ENCODE measurements around the gene FBXL16.

Gene FBXL16

DNA sequence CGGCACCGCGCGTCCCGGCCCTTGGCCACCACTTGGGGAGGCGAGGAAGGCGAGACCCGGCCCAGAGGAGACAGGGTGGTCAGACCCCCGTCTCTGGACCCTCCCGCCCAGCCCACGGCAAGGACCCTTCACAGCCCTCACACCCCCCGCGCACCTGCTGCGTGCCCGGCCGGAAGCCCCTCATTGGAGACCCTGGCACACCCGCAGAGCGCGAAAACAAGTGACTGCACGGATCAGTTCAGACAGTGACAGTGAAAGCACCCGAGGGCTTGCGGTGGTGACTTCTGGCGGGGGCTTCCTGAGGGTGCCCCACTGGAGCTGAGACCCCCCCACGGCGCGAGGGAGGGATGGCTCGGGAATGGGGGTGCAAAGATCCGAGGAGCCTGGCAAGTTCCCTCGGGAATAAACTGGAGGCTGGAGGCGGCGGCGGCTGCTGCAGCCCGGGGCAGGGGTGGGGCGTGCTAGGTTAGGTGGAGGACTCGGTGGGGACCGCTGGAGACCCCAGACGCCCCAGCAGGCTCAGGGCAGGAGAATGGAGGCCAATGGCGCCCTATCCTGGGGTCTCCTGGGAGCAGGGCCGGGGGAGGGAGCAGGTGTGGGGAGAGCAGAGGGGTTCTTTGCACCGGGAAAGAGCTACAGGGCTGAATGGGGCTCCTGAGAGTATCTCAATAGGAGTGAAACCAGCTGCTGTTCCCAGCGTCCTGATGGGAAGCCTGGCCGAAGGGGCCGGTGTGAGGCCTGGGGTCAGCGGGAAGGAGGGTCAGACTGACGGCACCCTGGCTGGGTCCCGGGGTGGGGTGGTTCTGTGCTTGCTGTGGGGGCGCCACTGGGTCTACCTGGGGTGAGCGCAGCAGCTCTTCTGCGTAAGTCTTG is 824 bp upstream of the FBXL16 start:
- Histone ChIP-seq H3K27me3 (ENCODE audit: insufficient read depth, low read length) (no peaks in the 10 kb centered on the region), H3K4me1 (ENCODE audit: insufficient read depth, low read length) (peaks cover 59% of the 10 kb centered on the region), H3K4me3 (ENCODE audit: low read length) (peak overlapping the region; percentile 33)

GRCh38 chr16:704552-705380 is 835 bp downstream of the FBXL16 start:
- Histone ChIP-seq H3K4me1 (ENCODE audit: insufficient read depth, low read length) (peaks cover 52% of the 10 kb centered on the region), H3K9me3 (ENCODE audit: low read length) (no peaks in the 10 kb centered on the region), H3K36me3 (ENCODE audit: insufficient read depth, low read length) (no peaks in the 10 kb centered on the region), H3K27me3 (ENCODE audit: insufficient read depth, low read length) (no peaks in the 10 kb centered on the region), H3K4me3 (ENCODE audit: low read length) (peak overlapping the region; percentile 59), H2AFZ (ENCODE audit: low read depth, low read length) (no peak overlapping the region)

More for the DNA sequence above, 824 bp upstream of the FBXL16 start:
- no peaks in the 10 kb centered on the region for H3K9me3 ChIP-seq (ENCODE audit: low read length)
- H2AFZ ChIP-seq (ENCODE audit: low read depth, low read length): no peak overlapping the region
- H3K36me3 ChIP-seq (ENCODE audit: insufficient read depth, low read length): no peaks in the 10 kb centered on the region

DNA sequence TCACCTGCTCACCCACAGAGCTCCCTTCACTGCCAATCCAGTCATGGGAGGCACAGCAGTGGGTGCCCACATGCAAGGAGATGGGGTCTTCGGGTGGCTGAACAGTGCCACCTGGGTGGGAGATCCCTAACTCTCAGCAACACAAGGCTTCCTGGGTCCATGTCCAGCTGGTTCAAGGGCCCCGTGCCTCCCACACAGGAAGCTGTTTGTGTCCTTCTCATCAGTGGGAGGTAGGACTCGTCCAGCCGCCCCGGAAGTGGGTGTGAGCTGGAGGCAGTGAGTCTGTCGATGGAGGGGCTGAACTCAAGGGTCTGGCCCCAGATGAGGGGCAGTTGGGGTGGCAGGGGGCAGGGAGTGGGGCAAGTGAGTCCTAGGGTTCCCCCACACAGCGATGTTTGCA is 1.6 kb downstream of the FBXL16 start:
- Histone ChIP-seq H3K4me1 (ENCODE audit: insufficient read depth, low read length) (peaks cover 46% of the 10 kb centered on the region), H2AFZ (ENCODE audit: low read depth, low read length) (no peak overlapping the region), H3K27me3 (ENCODE audit: insufficient read depth, low read length) (no peaks in the 10 kb centered on the region), H3K36me3 (ENCODE audit: insufficient read depth, low read length) (no peaks in the 10 kb centered on the region), H3K9me3 (ENCODE audit: low read length) (no peaks in the 10 kb centered on the region), H3K4me3 (ENCODE audit: low read length) (peak overlapping the region; percentile 59)

DNA sequence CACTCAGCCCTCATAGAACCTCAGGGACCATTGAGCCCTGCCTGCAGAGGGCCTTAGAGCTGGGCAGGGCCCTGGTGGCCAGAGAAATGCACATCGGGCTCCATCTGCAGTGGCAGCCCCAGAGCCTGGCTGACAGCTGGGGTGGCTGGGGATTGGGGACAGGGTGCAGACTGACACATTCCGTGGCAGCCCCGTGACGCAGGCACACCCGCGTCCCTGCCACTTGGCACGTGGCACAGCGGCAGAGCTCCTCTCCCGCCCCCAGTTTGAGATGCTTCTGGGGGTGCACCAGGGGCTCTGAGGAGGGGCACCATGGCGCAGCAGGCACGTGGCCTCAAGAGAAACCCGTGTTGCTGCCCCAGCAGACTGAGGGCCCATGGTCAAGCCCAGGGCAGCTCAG is 2.2 kb downstream of the FBXL16 start:
- Histone ChIP-seq H3K36me3 (ENCODE audit: insufficient read depth, low read length) (no peaks in the 10 kb centered on the region), H2AFZ (ENCODE audit: low read depth, low read length) (no peak overlapping the region), H3K27me3 (ENCODE audit: insufficient read depth, low read length) (no peaks in the 10 kb centered on the region), H3K4me3 (ENCODE audit: low read length) (no peak overlapping the region), H3K9me3 (ENCODE audit: low read length) (no peaks in the 10 kb centered on the region), H3K4me1 (ENCODE audit: insufficient read depth, low read length) (peaks cover 39% of the 10 kb centered on the region)

DNA sequence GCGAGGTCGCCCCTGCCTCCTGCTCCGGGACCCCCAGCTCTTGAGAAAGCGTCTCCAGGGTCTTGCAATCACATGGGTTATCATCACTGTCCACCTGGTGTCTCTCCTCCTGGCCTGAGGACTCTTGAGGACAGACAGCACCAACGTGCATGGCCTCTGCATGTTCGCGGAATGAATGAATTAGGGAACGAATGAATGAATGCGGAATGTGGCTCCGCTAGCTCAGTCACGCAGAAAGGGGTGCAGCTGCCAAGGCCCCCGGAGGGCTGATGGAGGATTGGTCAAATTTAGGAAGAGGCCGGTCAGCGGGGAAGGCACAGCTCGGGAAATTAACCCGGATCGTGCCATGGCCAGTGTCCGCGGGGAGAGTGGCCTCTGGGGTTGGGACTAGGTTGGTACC is 3.3 kb downstream of the FBXL16 start:
- Histone ChIP-seq H3K4me1 (ENCODE audit: insufficient read depth, low read length) (peaks cover 36% of the 10 kb centered on the region), H3K4me3 (ENCODE audit: low read length) (no peak overlapping the region), H3K9me3 (ENCODE audit: low read length) (no peaks in the 10 kb centered on the region), H3K27me3 (ENCODE audit: insufficient read depth, low read length) (no peaks in the 10 kb centered on the region), H2AFZ (ENCODE audit: low read depth, low read length) (no peak overlapping the region), H3K36me3 (ENCODE audit: insufficient read depth, low read length) (no peaks in the 10 kb centered on the region)

GRCh38 chr16:700684-701584 is 4.7 kb downstream of the FBXL16 start:
- Histone ChIP-seq H3K27me3 (ENCODE audit: insufficient read depth, low read length) (no peaks in the 10 kb centered on the region), H3K36me3 (ENCODE audit: insufficient read depth, low read length) (peaks cover 3% of the 10 kb centered on the region), H3K4me3 (ENCODE audit: low read length) (peak overlapping the region; percentile 4), H3K4me1 (ENCODE audit: insufficient read depth, low read length) (peaks cover 24% of the 10 kb centered on the region), H2AFZ (ENCODE audit: low read depth, low read length) (no peak overlapping the region), H3K9me3 (ENCODE audit: low read length) (no peaks in the 10 kb centered on the region)

DNA sequence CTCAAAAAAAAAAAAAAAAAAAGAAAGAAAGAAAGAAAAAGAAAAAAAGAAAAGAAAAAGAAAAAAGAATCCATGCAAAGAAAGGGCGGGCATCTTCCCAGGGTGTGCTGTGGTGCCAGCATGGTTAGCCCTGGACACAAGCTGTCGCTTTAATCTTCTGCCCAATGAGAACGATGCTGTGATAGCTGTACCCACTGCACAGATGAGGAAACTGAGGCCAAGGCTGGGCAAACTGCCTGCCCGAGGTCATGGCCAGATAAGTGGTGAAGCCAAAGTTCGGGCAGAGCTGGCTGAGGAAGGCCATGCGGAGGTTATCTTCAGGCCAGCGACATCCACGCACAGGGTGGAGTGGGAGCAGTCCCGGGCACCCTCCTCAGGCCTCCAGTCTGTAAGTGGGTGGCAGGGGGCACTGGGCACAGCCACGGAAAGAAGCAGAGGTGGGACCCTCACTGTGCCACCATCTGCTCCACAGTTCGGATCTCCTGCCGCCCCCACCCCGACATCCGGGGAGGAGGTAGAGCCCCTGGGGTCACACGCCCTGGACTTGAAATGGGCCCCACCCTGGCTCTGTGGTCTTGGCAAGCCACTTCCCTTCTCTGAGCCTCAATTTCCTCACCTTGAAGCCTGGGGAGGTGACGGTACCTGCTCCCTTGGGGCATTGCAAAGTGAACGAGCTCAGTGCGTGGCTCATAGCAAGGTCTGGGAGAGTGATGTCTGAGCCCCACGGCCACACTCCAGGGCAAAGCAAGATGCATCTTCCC is 6.5 kb downstream of the FBXL16 start:
- Histone ChIP-seq H2AFZ (ENCODE audit: low read depth, low read length) (no peak overlapping the region), H3K27me3 (ENCODE audit: insufficient read depth, low read length) (no peaks in the 10 kb centered on the region)

DNA sequence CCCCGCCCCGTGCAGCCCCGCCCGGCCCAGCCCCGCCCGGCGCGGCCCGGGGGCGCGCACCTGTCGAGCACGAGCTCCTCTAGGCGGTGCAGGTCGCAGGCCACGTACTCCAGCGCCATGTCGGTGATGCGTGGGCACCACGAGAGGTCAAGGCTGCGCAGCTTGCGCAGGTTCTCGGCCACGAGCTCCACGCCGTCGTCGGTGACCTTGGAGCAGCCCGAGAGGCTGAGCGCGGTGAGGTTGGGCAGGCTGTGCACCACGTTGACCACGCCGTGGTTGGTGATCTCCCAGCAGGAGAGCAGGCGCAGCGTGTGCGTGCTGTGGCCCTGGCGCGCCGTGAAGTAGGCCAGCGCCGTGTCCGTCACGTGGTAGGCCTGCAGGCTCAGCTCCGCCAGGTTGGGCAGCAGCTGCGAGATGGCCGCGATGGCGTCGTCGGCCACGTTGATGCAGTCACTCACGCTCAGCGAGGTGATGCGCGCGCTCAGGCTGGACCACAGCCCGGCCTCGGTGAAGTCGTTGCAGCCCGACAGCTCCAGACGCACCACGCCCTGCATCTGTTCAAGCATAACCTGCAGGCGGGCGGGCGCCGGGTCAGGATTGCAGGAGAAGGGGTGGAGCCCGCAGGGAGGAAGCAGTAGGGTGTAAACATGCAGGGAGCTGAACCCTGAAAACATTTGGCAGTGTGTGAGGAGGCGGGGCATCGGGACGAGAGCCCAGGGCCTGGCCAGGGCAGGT is 10.1 kb downstream of the FBXL16 start:
- Histone ChIP-seq H2AFZ (ENCODE audit: low read depth, low read length) (no peak overlapping the region), H3K4me3 (ENCODE audit: low read length) (no peak overlapping the region), H3K27me3 (ENCODE audit: insufficient read depth, low read length) (no peaks in the 10 kb centered on the region), H3K9me3 (ENCODE audit: low read length) (no peaks in the 10 kb centered on the region), H3K4me1 (ENCODE audit: insufficient read depth, low read length) (peaks cover 2% of the 10 kb centered on the region), H3K36me3 (ENCODE audit: insufficient read depth, low read length) (peaks cover 3% of the 10 kb centered on the region)

More for the DNA sequence above, 6.5 kb downstream of the FBXL16 start:
- Histone ChIP-seq H3K4me3 (ENCODE audit: low read length) (no peak overlapping the region), H3K9me3 (ENCODE audit: low read length) (no peaks in the 10 kb centered on the region), H3K36me3 (ENCODE audit: insufficient read depth, low read length) (peaks cover 3% of the 10 kb centered on the region), H3K4me1 (ENCODE audit: insufficient read depth, low read length) (peaks cover 15% of the 10 kb centered on the region)

- Histone ChIP-seq H3K27me3 (ENCODE audit: insufficient read depth, low read length) (no peaks in the 10 kb centered on the region), H3K4me3 (ENCODE audit: low read length) (no peak overlapping the region), H3K4me1 (ENCODE audit: insufficient read depth, low read length) (no peaks in the 10 kb centered on the region)
Observed at GRCh38 chr16:694863-695354, 10.7 kb downstream of the FBXL16 start.

GRCh38 chr16:694187-694862 is 11.3 kb downstream of the FBXL16 start:
- no peaks in the 10 kb centered on the region for H3K27me3 ChIP-seq (ENCODE audit: insufficient read depth, low read length)
- H3K4me3 ChIP-seq (ENCODE audit: low read length): no peak overlapping the region
- H2AFZ ChIP-seq (ENCODE audit: low read depth, low read length): no peak overlapping the region
- H3K36me3 ChIP-seq (ENCODE audit: insufficient read depth, low read length): peaks cover 3% of the 10 kb centered on the region
- no peaks in the 10 kb centered on the region for H3K9me3 ChIP-seq (ENCODE audit: low read length)
- peaks cover 4% of the 10 kb centered on the region for H3K4me1 ChIP-seq (ENCODE audit: insufficient read depth, low read length)

More at GRCh38 chr16:694863-695354, 10.7 kb downstream of the FBXL16 start:
- Histone ChIP-seq H2AFZ (ENCODE audit: low read depth, low read length) (no peak overlapping the region), H3K36me3 (ENCODE audit: insufficient read depth, low read length) (peaks cover 3% of the 10 kb centered on the region), H3K9me3 (ENCODE audit: low read length) (no peaks in the 10 kb centered on the region)

GRCh38 chr16:693766-694165 is 11.8 kb downstream of the FBXL16 start:
- H3K36me3 ChIP-seq (ENCODE audit: insufficient read depth, low read length): peaks cover 3% of the 10 kb centered on the region
- H3K4me1 ChIP-seq (ENCODE audit: insufficient read depth, low read length): peaks cover 7% of the 10 kb centered on the region
- no peaks in the 10 kb centered on the region for H3K9me3 ChIP-seq (ENCODE audit: low read length)
- no peaks in the 10 kb centered on the region for H3K27me3 ChIP-seq (ENCODE audit: insufficient read depth, low read length)
- no peak overlapping the region for H3K4me3 ChIP-seq (ENCODE audit: low read length)
- no peak overlapping the region for H2AFZ ChIP-seq (ENCODE audit: low read depth, low read length)
